Endodermal cell (in vitro differentiated cells): Measurements from ENCODE around the gene ATF7IP. TPM values are rescaled to one million over a fixed set of nuclear protein-coding genes. Genes with fewer than 3 reads are reported as not detected.
A peak's percentile ranks its signal among the peaks of the same experiment; 100 is the strongest.

Source experiments
- DNase-seq: peaks from one replicate; pipeline ENCODE4 v3.0.0-alpha.2; 2017
- H3K27ac ChIP-seq: 2 replicates; pipeline ENCODE4 v1.5.1; 2013; ENCODE audit warnings: mild to moderate bottlenecking, low read depth, low read length, moderate library complexity
- H3K27me3 ChIP-seq: 2 replicates; pipeline ENCODE4 v1.6.1; 2013; ENCODE audit warnings: mild to moderate bottlenecking, low read length, moderate library complexity; ENCODE audit not compliant: insufficient read depth, control insufficient read depth, poor library complexity, severe bottlenecking
- H3K36me3 ChIP-seq: 2 replicates; pipeline ENCODE4 v1.7.0; 2013; ENCODE audit warnings: mild to moderate bottlenecking, low read length, moderate library complexity; ENCODE audit not compliant: control insufficient read depth, insufficient read depth
- H3K4me1 ChIP-seq: one replicate; pipeline ENCODE4 v1.7.0; 2013; ENCODE audit warnings: low read length; ENCODE audit not compliant: control insufficient read depth, insufficient read depth
- H3K4me3 ChIP-seq: 2 replicates; pipeline ENCODE4 v1.5.1; 2013; ENCODE audit warnings: mild to moderate bottlenecking, low read length, moderate library complexity
- H3K9ac ChIP-seq: 2 replicates; pipeline ENCODE4 v1.6.1; 2013; ENCODE audit warnings: mild to moderate bottlenecking, low read length, moderate library complexity; ENCODE audit not compliant: poor library complexity, severe bottlenecking; ENCODE audit errors: extremely low read depth
- H3K9me3 ChIP-seq: 2 replicates; pipeline ENCODE4 v1.6.1; 2013; ENCODE audit warnings: mild to moderate bottlenecking, low read length, moderate library complexity; ENCODE audit not compliant: control insufficient read depth
- H3K27ac Mint-ChIP-seq: 2 replicates; pipeline ENCODE4 v1.8.0; 2020; ENCODE audit warnings: mixed read lengths
- H3K27me3 Mint-ChIP-seq: 2 replicates; pipeline ENCODE4 v1.8.0; 2021; ENCODE audit warnings: mild to moderate bottlenecking, mixed read lengths; ENCODE audit not compliant: insufficient read depth
- H3K36me3 Mint-ChIP-seq: 2 replicates; pipeline ENCODE4 v1.8.0; 2020; ENCODE audit warnings: low read depth, mixed read lengths
- H3K4me1 Mint-ChIP-seq: 2 replicates; pipeline ENCODE4 v1.8.0; 2020; ENCODE audit warnings: mixed read lengths
- H3K4me3 Mint-ChIP-seq: 2 replicates; pipeline ENCODE4 v1.8.0; 2020; ENCODE audit warnings: mild to moderate bottlenecking, moderate library complexity, mixed read lengths
- H3K9me3 Mint-ChIP-seq: 2 replicates; pipeline ENCODE4 v1.8.0; 2020; ENCODE audit warnings: mild to moderate bottlenecking, mixed read lengths
- CTCF ChIP-seq: fragments of 200-600 bp; sonication (generic); conservative IDR thresholded peaks from 2 replicates; pipeline ENCODE4 v1.5.0; 2021; ENCODE audit warnings: antibody characterized with exemption, mild to moderate bottlenecking
- WGBS, 2 experiments: methylation state at CpG; one replicate each; pipeline versions ENCODE4 v1.1.5 to v1.1.7; 2013; ENCODE audit warnings: missing lambda C conversion rate in 2 of 2, mixed read lengths in 1 of 2; ENCODE audit not compliant: insufficient coverage in 1 of 2, insufficient read length in 1 of 2; 5-methylcytosine and 5-hydroxymethylcytosine counted together
- total RNA-seq, 2 donors: library from RNA; stranded (reverse); fragmentation: NEBNext Ultra II Directional in 1 of 2; extraction: Animal tissue kit (Norgen Biotek cat#: 25700) in 1 of 2; gene quantifications; 2 replicates in 1 of 2; 3 replicates in 1 of 2; pipeline ENCODE4 v1.2.1, GENCODE V29; 2021

The ATF7IP gene
- total RNA-seq, 2 donors from 2014 or later = 174 to 222 TPM

- H3K4me3 ChIP-seq = no peak overlapping the region
- Mint-ChIP-seq H3K27ac (no peak overlapping the region), H3K27me3 (no peaks in the 10 kb centered on the region), H3K9me3 (no peaks in the 10 kb centered on the region), H3K4me1 (peaks cover 41% of the 10 kb centered on the region), H3K4me3 (no peak overlapping the region), H3K36me3 (peaks cover 60% of the 10 kb centered on the region)
- no peak for DNase-seq
- H3K9ac ChIP-seq = no peak overlapping the region
- no peak for TF ChIP-seq CTCF
- H3K9me3 ChIP-seq = no peaks in the 10 kb centered on the region
- no peak overlapping the region for H3K27ac ChIP-seq
- peaks cover 75% of the 10 kb centered on the region for H3K36me3 ChIP-seq
- no peaks in the 10 kb centered on the region for H3K27me3 ChIP-seq
- H3K4me1 ChIP-seq = no peaks in the 10 kb centered on the region
- WGBS, 2 experiments = 100% methylated on average over 1 of the region's 1 CpG; no CpG with 5 or more reads in 1 of the 2 experiments
Measured at GRCh38 chr12:14452865-14453264, 87.4 kb downstream of the ATF7IP start.

- peak; percentile 100 for TF ChIP-seq CTCF
- peaks cover 55% of the 10 kb centered on the region for H3K36me3 Mint-ChIP-seq
- Histone ChIP-seq H3K4me3 (no peak overlapping the region), H3K9me3 (no peaks in the 10 kb centered on the region), H3K36me3 (peaks cover 72% of the 10 kb centered on the region), H3K27ac (no peak overlapping the region), H3K9ac (no peak overlapping the region), H3K27me3 (no peaks in the 10 kb centered on the region), H3K4me1 (no peaks in the 10 kb centered on the region)
- peaks cover 43% of the 10 kb centered on the region for H3K4me1 Mint-ChIP-seq
- WGBS, 2 experiments = 33 to 66% methylated on average over 1 to 2 of the region's 2 CpGs
- peak; percentile 90 for DNase-seq
- H3K27me3 Mint-ChIP-seq = no peaks in the 10 kb centered on the region
- no peak overlapping the region for H3K27ac Mint-ChIP-seq
- no peak overlapping the region for H3K4me3 Mint-ChIP-seq
- H3K9me3 Mint-ChIP-seq = no peaks in the 10 kb centered on the region
Measured at GRCh38 chr12:14454098-14454907, 88.8 kb downstream of the ATF7IP start.

- H3K36me3 Mint-ChIP-seq = peaks cover 57% of the 10 kb centered on the region
- Histone ChIP-seq H3K4me1 (no peaks in the 10 kb centered on the region), H3K27ac (no peak overlapping the region), H3K27me3 (no peaks in the 10 kb centered on the region), H3K36me3 (peaks cover 68% of the 10 kb centered on the region), H3K9ac (no peak overlapping the region), H3K4me3 (no peak overlapping the region), H3K9me3 (no peaks in the 10 kb centered on the region)
- no peak for DNase-seq
- H3K4me3 Mint-ChIP-seq = no peak overlapping the region
- H3K9me3 Mint-ChIP-seq = no peaks in the 10 kb centered on the region
- H3K4me1 Mint-ChIP-seq = peaks cover 14% of the 10 kb centered on the region
- TF ChIP-seq CTCF = no peak
- H3K27ac Mint-ChIP-seq = no peak overlapping the region
- no peaks in the 10 kb centered on the region for H3K27me3 Mint-ChIP-seq
- whole genome bisulfite sequencing, 2 experiments = 87 to 91% methylated on average over 2 to 4 of the region's 5 CpGs
Measured at GRCh38 chr12:14460212-14460841, 94.8 kb downstream of the ATF7IP start.
